ENCODE measurements around the gene MCRIP1. TPM values are rescaled to one million over a fixed set of nuclear protein-coding genes. Genes with fewer than 3 reads are reported as not detected.

The MCRIP1 gene
- total and polyA plus RNA-seq, 2 of the 13 experiments (the other 11 are each of a cell fraction or from before 2014, with no cell fraction given): 79.7 to 84.9 TPM

GRCh38 chr17:81871387-81872230 lies 38.5 kb upstream of the MCRIP1 start (continued):
- TF ChIP-seq ATF6 (CRISPR knock-in tag; conservative IDR thresholded peaks at IDR 0.05): no peak; the same call in 1 of the 2 replicates
- 0 out of 2 replicates have a peak, but pooled peaks have one; percentile 38 for TF ChIP-seq HNF1B (CRISPR knock-in tag; IDR thresholded peaks at IDR 0.05)
- TF ChIP-seq TMF1 (CRISPR knock-in tag; IDR thresholded peaks at IDR 0.05; ENCODE audit: low read depth): peak; percentile 88; the same call in 1 of the 2 replicates
- peak; percentile 98 for TF ChIP-seq ZXDC (CRISPR knock-in tag; IDR thresholded peaks at IDR 0.05)
- TF ChIP-seq EHMT2 (IDR thresholded peaks at IDR 0.05; ENCODE audit: borderline replicate concordance, low read depth, low read length): no peak
- peak; percentile 90 for TF ChIP-seq PRPF4 (IDR thresholded peaks at IDR 0.05; ENCODE audit: low read depth, low read length, poor library complexity, severe bottlenecking)
- no peak for TF ChIP-seq IKZF1 (IDR thresholded peaks at IDR 0.05)
- no peak for TF ChIP-seq MTF2 (CRISPR knock-in tag; IDR thresholded peaks at IDR 0.05; ENCODE audit: borderline replicate concordance)
- TF ChIP-seq ZNF713 (CRISPR knock-in tag; IDR thresholded peaks at IDR 0.05): peak; percentile 62
- peak; percentile 98 for TF ChIP-seq DMAP1 (CRISPR knock-in tag; IDR thresholded peaks at IDR 0.05)
- TF ChIP-seq ZFP36L2 (CRISPR knock-in tag; IDR thresholded peaks at IDR 0.05): no peak
- 0 out of 2 replicates have a peak, but pooled peaks have one; percentile 66 for TF ChIP-seq DR1 (CRISPR knock-in tag; IDR thresholded peaks at IDR 0.05)
- TF ChIP-seq TAF1 (CRISPR knock-in tag; IDR thresholded peaks at IDR 0.05): peak; percentile 83
- TF ChIP-seq NAIF1 (CRISPR knock-in tag; IDR thresholded peaks at IDR 0.05; ENCODE audit: borderline replicate concordance): peak; percentile 46; the same call in 1 of the 2 replicates
- TF ChIP-seq PAWR (CRISPR knock-in tag; IDR thresholded peaks at IDR 0.05; ENCODE audit: borderline replicate concordance): no peak
- TF ChIP-seq TBL1XR1 (IDR thresholded peaks at IDR 0.05; ENCODE audit: borderline replicate concordance, low read length, partially characterized antibody): no peak
- peak; percentile 96 for TF ChIP-seq ATF7-NPFF (CRISPR knock-in tag; IDR thresholded peaks at IDR 0.05; ENCODE audit: low read depth)
- no peak for TF ChIP-seq ATF1 (CRISPR knock-in tag; IDR thresholded peaks at IDR 0.05)
- peak; percentile 91; the same call in 1 of the 2 replicates for TF ChIP-seq CCDC6 (CRISPR knock-in tag; IDR thresholded peaks at IDR 0.05)
- TF ChIP-seq EP300 (IDR thresholded peaks at IDR 0.05; ENCODE audit: low read depth in 2 of 2, low read length in 2 of 2): no peak; a peak in 1 of 4 replicates
- peak; percentile 78 for TF ChIP-seq EP300 (CRISPR knock-in tag; IDR thresholded peaks at IDR 0.05; ENCODE audit: borderline replicate concordance)
- peak; percentile 98 for TF ChIP-seq NCOA1 (CRISPR knock-in tag; IDR thresholded peaks at IDR 0.05)
- TF ChIP-seq ZBTB8A (CRISPR knock-in tag; IDR thresholded peaks at IDR 0.05; ENCODE audit: borderline replicate concordance, low read depth): no peak
